ENCODE data around the gene CAMK1D.

Gene CAMK1D

DNA sequence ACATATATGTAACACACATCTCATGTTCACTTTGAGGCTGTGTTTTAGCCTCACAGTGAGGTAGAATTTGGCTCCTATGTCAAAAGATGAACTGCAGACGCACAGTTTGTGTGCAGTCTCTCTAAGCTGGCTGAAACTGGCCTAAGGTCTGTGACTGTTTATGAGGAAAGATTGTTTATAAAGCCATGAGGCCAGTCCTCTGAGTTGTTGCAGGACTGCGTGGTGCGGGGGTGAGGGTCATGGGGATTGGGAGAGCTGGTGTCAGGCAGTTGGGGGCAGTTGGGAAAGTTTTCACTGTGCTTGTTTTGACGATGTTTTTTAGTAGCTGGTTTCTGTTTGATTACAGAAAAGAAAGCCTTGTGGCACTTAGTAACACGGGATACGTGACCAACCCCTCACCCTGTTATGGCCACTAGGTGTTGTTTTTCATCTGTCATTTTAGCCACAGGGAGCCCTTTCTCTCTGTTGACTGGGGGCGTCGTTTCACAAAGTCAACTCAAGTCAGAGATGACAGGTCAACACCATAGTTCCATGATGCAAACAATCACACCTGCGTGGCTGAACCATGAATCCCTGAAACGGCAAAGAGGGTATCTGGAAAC, 341.3 kb downstream of the CAMK1D start:
- TF ChIP-seq, protein P1, sequence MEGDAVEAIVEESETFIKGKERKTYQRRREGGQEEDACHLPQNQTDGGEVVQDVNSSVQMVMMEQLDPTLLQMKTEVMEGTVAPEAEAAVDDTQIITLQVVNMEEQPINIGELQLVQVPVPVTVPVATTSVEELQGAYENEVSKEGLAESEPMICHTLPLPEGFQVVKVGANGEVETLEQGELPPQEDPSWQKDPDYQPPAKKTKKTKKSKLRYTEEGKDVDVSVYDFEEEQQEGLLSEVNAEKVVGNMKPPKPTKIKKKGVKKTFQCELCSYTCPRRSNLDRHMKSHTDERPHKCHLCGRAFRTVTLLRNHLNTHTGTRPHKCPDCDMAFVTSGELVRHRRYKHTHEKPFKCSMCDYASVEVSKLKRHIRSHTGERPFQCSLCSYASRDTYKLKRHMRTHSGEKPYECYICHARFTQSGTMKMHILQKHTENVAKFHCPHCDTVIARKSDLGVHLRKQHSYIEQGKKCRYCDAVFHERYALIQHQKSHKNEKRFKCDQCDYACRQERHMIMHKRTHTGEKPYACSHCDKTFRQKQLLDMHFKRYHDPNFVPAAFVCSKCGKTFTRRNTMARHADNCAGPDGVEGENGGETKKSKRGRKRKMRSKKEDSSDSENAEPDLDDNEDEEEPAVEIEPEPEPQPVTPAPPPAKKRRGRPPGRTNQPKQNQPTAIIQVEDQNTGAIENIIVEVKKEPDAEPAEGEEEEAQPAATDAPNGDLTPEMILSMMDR (IDR thresholded peaks at IDR 0.05) = no peak
- Histone ChIP-seq H3K4me3 (no peak overlapping the region), H3K27ac (no peak overlapping the region)
- DNase-seq (ENCODE audit: low spot score) = no peak

DNA sequence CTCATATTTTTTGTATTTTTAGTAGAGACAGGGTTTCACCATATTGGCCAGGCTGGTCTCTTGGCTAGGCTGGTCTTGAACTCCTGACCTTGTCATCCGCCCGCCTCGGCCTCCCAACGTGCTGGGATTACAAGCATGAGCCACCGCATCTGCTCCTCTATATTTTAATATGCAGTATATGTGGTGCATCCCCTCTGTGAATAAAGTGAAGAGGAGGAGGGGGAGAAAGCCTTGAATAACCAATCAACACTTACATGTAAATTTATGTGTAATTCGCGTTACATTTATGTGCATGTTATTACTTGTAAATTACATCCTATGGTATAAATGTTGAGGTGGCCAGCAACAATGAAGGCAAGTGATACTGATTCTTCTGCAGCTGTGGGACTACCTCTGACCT, 342.2 kb downstream of the CAMK1D start:
- no peak overlapping the region for H3K4me3 ChIP-seq
- no peak overlapping the region for H3K27ac ChIP-seq
- no peak for DNase-seq (ENCODE audit: low spot score)
- TF ChIP-seq, protein P1 (IDR thresholded peaks at IDR 0.05) = no peak

DNA sequence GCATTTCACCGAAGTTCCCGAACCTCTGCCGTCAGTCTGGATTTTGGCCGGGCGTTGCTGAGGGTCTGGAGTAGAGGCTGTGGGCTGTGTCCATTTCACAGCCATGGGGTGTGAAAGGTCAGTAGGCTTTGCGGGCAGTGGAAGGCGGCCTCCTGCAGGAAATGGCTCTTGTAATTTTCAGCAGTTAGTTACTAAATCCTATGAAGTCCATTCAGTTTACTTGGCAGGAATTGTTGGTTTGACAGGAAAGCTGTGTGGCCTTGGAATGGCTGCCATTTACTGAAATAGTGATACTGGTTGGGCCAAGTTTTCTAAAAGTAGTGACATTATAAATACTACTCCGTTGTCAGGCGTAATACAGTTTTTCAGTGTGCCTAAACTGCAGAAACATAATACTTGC, 348.4 kb downstream of the CAMK1D start:
- DNase-seq (ENCODE audit: low spot score) = no peak
- TF ChIP-seq, protein P1 (IDR thresholded peaks at IDR 0.05) = no peak
- H3K4me3 ChIP-seq = no peak overlapping the region
- H3K27ac ChIP-seq = peak overlapping the region; percentile 40 to 46

DNA sequence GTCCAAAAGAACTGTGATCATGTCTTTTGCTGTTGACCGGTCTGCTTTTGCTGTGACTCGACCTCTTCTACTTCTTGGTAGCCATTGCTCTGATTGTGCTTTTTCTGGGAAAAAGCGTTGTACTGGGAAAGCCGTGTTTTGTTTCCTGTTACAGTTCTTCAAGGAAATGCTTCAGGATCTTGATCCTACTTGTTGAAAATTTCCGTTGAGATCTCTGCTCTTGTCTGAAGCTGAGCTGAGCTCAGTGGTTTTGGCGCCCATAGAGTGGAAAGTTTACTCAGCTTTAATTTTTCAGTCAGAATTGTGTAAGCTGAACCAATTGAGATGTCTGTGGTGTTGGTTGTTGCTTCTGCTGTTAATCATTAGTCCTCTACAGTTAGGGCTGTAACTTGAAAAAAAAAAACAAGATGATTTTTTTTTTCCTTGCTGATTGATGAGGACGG, 349.9 kb downstream of the CAMK1D start:
- Histone ChIP-seq H3K27ac (peak overlapping the region; percentile 46 to 58), H3K4me3 (no peak overlapping the region)
- DNase-seq (ENCODE audit: low spot score) = no peak
- TF ChIP-seq, protein P1 (IDR thresholded peaks at IDR 0.05) = no peak

DNA sequence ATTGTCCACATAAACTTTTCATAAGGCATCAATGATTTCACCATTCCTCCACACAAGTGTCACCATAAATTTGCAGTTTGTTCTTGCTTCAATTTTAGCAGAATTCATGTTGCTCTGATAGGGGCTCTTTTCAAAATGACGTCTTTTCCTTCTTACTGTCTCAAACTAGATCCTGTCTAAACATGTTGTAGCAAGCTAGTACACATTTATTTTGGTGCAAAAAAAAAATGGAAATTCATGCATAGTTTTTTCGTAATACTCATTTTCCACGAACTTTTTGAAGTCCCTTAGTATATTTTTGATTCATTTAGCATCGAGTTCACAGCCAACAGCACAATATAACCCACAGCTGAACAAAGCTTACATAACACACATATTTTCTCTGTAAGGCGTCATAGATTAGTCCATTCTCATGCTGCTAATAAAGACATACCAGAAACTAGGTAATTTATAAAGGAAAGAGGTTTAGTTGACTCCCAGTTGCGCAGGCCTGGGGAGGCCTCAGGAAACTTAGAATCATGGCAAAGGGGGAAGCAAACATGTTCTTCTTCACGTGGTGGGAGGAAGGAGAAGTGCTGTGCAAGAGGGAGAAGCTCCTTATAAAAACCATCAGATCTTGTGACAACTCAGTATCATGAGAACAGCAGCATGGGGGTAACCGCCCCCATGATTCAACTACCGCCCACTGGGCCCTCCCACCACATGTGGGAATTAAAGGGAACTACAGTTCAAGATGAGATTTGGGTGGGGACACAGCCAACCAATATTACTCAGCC, 350.6 kb downstream of the CAMK1D start:
- DNase-seq (ENCODE audit: low spot score) = no peak
- Histone ChIP-seq H3K27ac (peak overlapping the region; percentile 46 to 58), H3K4me3 (no peak overlapping the region)
- TF ChIP-seq, protein P1 (IDR thresholded peaks at IDR 0.05) = no peak

DNA sequence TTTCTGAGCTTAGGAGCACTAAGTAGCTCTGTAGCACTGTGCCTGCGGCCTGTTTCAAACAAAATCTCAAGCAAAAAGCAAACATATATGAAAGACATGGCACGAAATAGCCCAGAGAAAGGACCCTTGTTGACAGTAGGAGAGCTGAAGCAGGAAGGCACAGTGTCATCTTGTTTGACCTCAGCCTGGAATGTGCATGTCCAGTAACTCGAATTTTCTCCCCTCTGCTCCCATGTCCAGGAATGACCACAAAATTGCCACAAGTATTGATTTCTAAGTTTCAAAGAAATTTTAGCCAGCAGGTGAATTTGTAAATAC, 351.2 kb downstream of the CAMK1D start:
- Histone ChIP-seq H3K4me3 (no peak overlapping the region), H3K27ac (peak overlapping the region in 1 of 2 donors; percentile 15)
- no peak for DNase-seq (ENCODE audit: low spot score)

More for the DNA sequence above, 351.2 kb downstream of the CAMK1D start:
- TF ChIP-seq, protein P1 (IDR thresholded peaks at IDR 0.05) = no peak
